GM10248 (cell line): ENCODE measurements around the gene ZCCHC7.
"Not testable (repeated sequence)": the region's sequence is repeated elsewhere in the genome, so short reads cannot be mapped to it uniquely, and the experiment has no call there.

Experiments
- CTCF ChIA-PET: fragments of 300-600 bp; sonication (Branson Sonifier 250); formaldehyde crosslinking; extraction: SDS; loops from one replicate; lab custom pipeline; 2021; ENCODE audit warnings: antibody characterized with exemption; lab: Yijun Ruan, JAX
- POLR2A ChIA-PET: fragments of 350-650 bp; sonication (Branson Sonifier 250); formaldehyde crosslinking; extraction: SDS; loops from one replicate; lab custom pipeline; 2020; ENCODE audit warnings: antibody characterized with exemption; lab: Yijun Ruan, JAX
- DNase-seq: peaks from one replicate; pipeline ENCODE4 v3.0.0; 2012; ENCODE audit errors: extremely low spot score
- TF ChIP-seq, protein P1 (sequence below): IDR thresholded peaks from 2 replicates; pipeline ENCODE4 v1.5.1; 2012; ENCODE audit warnings: mild to moderate bottlenecking, low read depth; ENCODE audit errors: extremely low read depth, missing control alignments, control extremely low read depth

Gene ZCCHC7

DNA sequence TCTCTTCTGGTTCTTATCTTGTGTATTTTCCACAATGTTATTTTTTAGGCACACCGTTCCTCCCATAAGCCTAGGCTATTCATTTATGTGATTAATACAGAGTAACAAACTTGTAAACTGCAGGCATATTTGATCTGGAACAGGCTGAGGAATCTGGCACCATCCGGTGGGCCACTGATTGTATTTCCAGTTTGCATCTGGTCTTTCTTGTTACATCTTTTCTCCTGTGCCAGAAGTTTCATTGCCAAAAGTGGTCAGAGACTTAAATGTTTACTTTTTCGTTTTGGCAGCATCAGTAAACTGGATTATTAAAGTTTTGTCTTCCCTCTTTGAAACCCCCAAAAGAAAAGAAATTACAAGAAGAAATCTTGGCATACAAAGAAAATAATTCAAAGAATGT lies 17.9 kb upstream of the ZCCHC7 start:
- no peak for DNase-seq
- POLR2A ChIA-PET: no interaction called here
- TF ChIP-seq, protein P1, sequence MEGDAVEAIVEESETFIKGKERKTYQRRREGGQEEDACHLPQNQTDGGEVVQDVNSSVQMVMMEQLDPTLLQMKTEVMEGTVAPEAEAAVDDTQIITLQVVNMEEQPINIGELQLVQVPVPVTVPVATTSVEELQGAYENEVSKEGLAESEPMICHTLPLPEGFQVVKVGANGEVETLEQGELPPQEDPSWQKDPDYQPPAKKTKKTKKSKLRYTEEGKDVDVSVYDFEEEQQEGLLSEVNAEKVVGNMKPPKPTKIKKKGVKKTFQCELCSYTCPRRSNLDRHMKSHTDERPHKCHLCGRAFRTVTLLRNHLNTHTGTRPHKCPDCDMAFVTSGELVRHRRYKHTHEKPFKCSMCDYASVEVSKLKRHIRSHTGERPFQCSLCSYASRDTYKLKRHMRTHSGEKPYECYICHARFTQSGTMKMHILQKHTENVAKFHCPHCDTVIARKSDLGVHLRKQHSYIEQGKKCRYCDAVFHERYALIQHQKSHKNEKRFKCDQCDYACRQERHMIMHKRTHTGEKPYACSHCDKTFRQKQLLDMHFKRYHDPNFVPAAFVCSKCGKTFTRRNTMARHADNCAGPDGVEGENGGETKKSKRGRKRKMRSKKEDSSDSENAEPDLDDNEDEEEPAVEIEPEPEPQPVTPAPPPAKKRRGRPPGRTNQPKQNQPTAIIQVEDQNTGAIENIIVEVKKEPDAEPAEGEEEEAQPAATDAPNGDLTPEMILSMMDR: no peak
- CTCF ChIA-PET: no interaction called here

DNA sequence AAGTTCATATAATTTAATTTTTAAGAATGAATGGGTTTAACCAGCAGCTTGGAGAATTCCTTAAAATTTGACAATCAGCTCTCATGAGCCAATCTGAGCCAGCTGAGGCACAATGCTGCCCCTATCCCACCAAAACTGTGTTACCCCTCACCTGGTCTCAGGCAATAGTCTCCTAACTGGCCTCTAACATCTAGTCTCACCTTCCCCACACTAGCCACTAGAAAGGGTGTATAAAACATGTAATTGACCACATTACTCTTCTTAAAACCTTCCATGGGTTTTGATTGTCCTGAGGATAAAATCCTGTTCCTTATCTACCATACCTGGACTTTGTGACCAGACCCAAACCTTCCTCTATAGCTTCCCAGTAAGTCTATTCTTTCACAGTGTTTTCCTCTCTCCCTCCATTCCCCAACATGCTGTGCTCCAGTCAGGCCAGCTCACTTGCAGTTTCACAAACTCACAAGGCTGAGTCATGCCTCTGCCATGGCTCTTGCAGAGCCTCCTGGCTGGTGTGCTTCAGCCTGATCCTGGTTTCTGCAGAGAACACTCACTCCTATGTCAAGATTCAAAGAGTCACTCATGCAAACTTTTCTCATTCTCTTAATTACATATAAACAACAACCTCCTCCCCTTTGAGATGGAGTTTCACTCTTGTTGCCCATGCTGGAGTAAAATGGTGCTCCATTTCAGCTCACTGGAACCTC lies 16.0 kb upstream of the ZCCHC7 start:
- CTCF ChIA-PET: interaction anchor here (1.1 to 1.5 kb wide), 4 partner anchors 9 to 79 kb away, joined by 3 to 4 read pairs (median 3); no protein-coding TSS in a partner anchor
- DNase-seq: no peak
- POLR2A ChIA-PET: no interaction called here
- TF ChIP-seq, protein P1: no peak

DNA sequence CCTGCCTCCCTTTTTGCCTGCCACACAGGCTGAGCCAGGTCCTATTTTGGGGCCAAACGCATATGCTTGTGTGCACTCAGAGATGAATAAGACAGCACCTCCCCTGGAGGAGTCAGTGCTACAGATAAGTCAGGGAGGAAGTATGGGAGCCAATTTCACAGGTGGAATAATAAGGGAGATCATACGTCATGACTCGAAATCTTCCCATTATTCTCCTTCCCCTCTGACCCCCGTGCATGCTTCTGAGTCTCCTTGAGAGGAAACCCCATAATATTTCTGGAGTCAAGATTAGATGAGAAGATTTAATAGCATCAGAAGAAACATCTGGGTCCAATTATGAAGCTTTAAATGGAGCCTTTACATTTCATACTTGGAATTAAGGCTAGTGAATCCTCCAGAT lies 15.1 kb upstream of the ZCCHC7 start:
- TF ChIP-seq, protein P1: no peak
- DNase-seq: no peak
- ChIA-PET CTCF (interaction anchor here (1.2 kb wide), 2 partner anchors 64 to 80 kb away, joined by 3 read pairs; no protein-coding TSS in a partner anchor), POLR2A (no interaction called here)

DNA sequence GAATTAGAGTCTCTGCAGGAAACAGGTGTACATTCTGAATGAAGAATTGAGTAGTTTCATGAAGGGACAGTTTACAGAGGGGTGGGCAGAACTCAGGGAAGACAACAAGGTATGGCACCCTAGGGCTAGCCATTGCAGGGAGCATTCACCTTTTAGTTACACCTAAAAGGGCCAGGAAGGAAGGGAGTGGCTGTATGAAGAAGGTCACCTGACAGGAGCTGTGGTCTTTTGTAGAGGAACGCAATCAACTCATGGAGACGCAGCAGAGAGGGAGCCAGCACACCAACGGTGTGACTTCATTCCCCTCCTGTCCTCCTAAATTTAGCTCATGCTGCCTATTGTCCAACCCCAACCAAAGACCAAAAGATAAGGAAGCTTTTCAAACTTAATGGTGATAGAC lies 12.7 kb upstream of the ZCCHC7 start:
- TF ChIP-seq, protein P1: no peak
- POLR2A ChIA-PET: interaction anchor here (1.1 kb wide), 1 partner anchor 12 kb away, joined by 3 read pairs; the partner anchor contains the start of gene ZCCHC7
- DNase-seq: no peak
- CTCF ChIA-PET: no interaction called here

DNA sequence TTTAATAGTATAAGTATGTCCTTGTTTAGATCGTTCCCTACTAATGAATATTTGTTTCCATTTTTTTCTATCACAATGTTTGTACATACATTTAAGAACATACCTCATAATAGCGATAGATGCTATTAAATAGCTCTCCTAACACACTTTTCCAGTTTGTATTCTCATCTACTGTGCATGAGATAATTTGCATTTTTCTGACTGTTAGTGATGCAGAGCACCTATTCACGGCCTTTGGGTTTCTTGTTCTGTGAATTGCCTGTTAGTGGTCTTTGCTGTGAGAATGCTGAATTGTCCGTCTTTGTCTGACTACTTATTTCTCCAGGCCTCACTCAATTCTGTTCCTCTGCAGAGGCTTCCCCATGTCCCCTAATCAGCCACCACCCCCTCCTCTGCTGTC lies 5.9 kb upstream of the ZCCHC7 start:
- POLR2A ChIA-PET, DNase-seq, CTCF ChIA-PET: not testable (repeated sequence)

DNA sequence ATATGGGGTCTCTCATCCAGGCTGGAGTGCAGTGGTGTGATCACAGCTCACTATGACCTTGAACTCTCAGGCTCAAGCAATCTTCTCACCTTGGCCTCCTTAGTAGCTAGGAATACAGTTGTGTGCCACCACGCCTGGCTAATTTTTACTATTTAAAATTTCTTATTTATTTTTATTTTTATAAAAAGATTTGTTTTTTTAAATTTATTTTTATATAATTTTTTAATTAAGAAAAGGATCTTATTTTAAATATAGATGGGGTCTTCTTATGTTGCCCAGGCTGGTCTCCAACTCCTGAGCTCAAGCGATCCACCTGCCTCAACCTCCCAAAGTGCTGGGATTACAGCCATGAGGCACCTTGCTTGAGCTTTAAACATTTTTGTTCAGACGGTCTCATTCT lies 2.4 kb upstream of the ZCCHC7 start:
- no peak for DNase-seq
- TF ChIP-seq, protein P1: no peak
- CTCF ChIA-PET: interaction anchor here (1.3 to 1.6 kb wide), 4 partner anchors 14 to 122 kb away, joined by 3 to 4 read pairs (median 4); no protein-coding TSS in a partner anchor
- POLR2A ChIA-PET: no interaction called here

DNA sequence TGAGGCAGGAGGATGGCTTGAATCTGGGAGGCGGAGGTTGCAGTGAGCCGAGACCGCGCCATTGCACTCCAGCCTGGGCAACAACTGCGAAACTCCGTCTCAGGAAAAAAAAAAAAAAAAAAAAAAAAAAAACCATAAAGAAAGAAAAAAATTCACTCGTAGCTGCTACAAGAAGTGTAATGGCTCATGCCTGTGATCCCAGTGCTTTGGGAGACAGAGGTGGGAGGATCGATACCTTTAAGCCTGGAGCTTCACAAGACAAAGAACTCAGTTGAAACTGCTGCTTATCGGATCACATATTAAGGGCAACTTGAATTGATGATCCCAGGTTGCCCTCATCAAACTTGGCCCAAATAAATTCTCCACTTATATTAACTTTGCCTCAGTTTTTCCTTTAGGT lies 1.0 kb upstream of the ZCCHC7 start:
- ChIA-PET CTCF (interaction anchor here (0.9 to 1.6 kb wide), 12 partner anchors 9 to 128 kb away, joined by 3 to 4 read pairs (median 3); partner anchors contain the start of gene PAX5), POLR2A (interaction anchor here (1.1 kb wide), 1 partner anchor 37 kb away, joined by 4 read pairs; no protein-coding TSS in a partner anchor)
- DNase-seq: no peak
- TF ChIP-seq, protein P1: no peak

DNA sequence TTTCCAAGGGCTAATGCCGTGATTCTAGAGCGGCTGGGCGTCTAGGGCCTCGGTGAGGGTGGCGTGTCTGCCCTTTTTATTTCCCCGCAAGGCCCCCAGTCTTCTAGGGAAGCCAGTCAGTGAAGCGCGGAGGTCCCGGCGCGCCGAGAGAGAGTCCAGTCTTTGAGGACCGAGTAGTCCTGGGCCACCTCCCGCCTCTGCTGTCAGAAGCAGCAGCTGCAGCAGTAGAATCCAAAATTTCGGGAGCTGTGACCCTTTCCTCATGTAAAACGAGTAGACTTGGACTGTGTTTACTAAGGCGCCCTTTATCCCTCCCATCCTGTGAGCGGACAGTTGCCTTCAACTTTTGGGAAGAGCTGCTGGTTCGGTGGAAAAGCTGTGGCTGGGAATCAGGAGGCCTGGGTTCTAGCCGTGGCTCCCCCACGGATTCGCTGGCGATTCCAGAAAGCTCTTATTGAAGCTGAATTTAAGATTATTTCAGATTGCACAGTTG lies 515 bp downstream of the ZCCHC7 start:
- ChIA-PET CTCF (interaction anchor here (0.9 to 2.5 kb wide), 7 partner anchors 8 to 199 kb away, joined by 3 to 10 read pairs (median 4); no protein-coding TSS in a partner anchor), POLR2A (interaction anchor here (0.5 to 2.2 kb wide), 10 partner anchors 9 to 177 kb away, joined by 3 to 9 read pairs (median 4); no protein-coding TSS in a partner anchor)
- not testable (repeated sequence) for DNase-seq
